GM12891 (cell line): Measurements from ENCODE around the gene GABRP.

Source experiments
- PAX5 ChIP-seq: IDR thresholded peaks from 2 replicates; pipeline ENCODE4 v1.6.1; 2011; ENCODE audit warnings: low read length, moderate library complexity, mild to moderate bottlenecking; ENCODE audit not compliant: insufficient read depth, severe bottlenecking
- POLR2A ChIP-seq: IDR thresholded peaks from 2 replicates; pipeline ENCODE4 v1.6.1; 2011; ENCODE audit warnings: low read depth, low read length, control low read depth
- POLR2AphosphoS5 ChIP-seq: IDR thresholded peaks from 2 replicates; pipeline ENCODE4 v1.6.1; 2011; ENCODE audit warnings: low read depth, low read length, control low read depth
- POU2F2 ChIP-seq: IDR thresholded peaks from 2 replicates; pipeline ENCODE4 v1.6.1; 2011; ENCODE audit warnings: low read depth, mild to moderate bottlenecking, control low read depth, low read length, moderate library complexity
- SPI1 ChIP-seq: IDR thresholded peaks from 2 replicates; pipeline ENCODE4 v1.6.1; 2011; ENCODE audit warnings: low read depth, low read length, control low read depth
- TAF1 ChIP-seq: IDR thresholded peaks from 2 replicates; pipeline ENCODE4 v1.6.1; 2011; ENCODE audit warnings: low read depth, low read length, control low read depth

- TF ChIP-seq TAF1 (no peak), POLR2A (no peak), POLR2AphosphoS5 (no peak), POU2F2 (no peak), SPI1 (no peak), PAX5 (no peak)
These were observed 37.8 kb downstream of the GABRP start for GRCh38 chr5:170821257-170821800.
